Keratinocyte (primary cell): ENCODE measurements around the gene IL17D. TPM values are rescaled to one million over a fixed set of nuclear protein-coding genes. Genes with fewer than 3 reads are reported as not detected.

Experiments used
- DNase-seq: peaks from one replicate; pipeline ENCODE4 v3.0.0-alpha.2; 2011; ENCODE audit warnings: low read depth, missing footprints, low spot score
- FAIRE-seq: peaks from 2 replicates; lab custom pipeline; 2011; peaks lifted over from hg19 to GRCh38; lab: Jason Lieb, UNC
- H2AFZ ChIP-seq: 2 replicates; pipeline ENCODE4 v1.6.0; 2012; ENCODE audit warnings: low read length, control low read depth, inconsistent platforms; ENCODE audit not compliant: control insufficient read depth
- H3K27ac ChIP-seq: 2 replicates; pipeline ENCODE4 v1.5.1; 2011; ENCODE audit warnings: low read length; ENCODE audit not compliant: control insufficient read depth, insufficient read depth
- H3K27me3 ChIP-seq: 3 replicates; pipeline ENCODE4 v1.6.0; 2011; ENCODE audit warnings: low read length; ENCODE audit not compliant: control insufficient read depth, insufficient read depth; ENCODE audit errors: extremely low read depth
- H3K36me3 ChIP-seq, 2 experiments: 2 replicates in 1 of 2; 3 replicates in 1 of 2; pipeline ENCODE4 v1.5.1; 2011; ENCODE audit warnings: low read length in 2 of 2, mild to moderate bottlenecking in 1 of 2; ENCODE audit not compliant: control insufficient read depth in 2 of 2, insufficient read depth in 2 of 2; ENCODE audit errors: extremely low read depth in 1 of 2
- H3K4me1 ChIP-seq: 3 replicates; pipeline ENCODE4 v1.5.1; 2011; ENCODE audit warnings: low read length; ENCODE audit not compliant: control insufficient read depth, insufficient read depth; ENCODE audit errors: extremely low read depth
- H3K4me2 ChIP-seq: 3 replicates; pipeline ENCODE4 v1.6.0; 2011; ENCODE audit warnings: low read depth, low read length; ENCODE audit not compliant: control insufficient read depth, insufficient read depth; ENCODE audit errors: extremely low read depth
- H3K4me3 ChIP-seq, 3 experiments: fragments of 200-600 bp in 1 of 3; sonication (generic) in 1 of 3; 2 replicates in 2 of 3; 3 replicates in 1 of 3; pipeline ENCODE4 v1.5.1; 2011 to 2016; ENCODE audit warnings: low read length in 3 of 3, mild to moderate bottlenecking in 3 of 3, control low read depth in 2 of 3, inconsistent platforms in 1 of 3, low read depth in 1 of 3, mixed read lengths in 1 of 3, mixed run types in 1 of 3, moderate library complexity in 1 of 3; ENCODE audit not compliant: control insufficient read depth in 2 of 3, insufficient read depth in 2 of 3; ENCODE audit errors: extremely low read depth in 1 of 3
- H3K79me2 ChIP-seq: 2 replicates; pipeline ENCODE4 v1.6.0; 2012; ENCODE audit warnings: low read length; ENCODE audit not compliant: control insufficient read depth, insufficient read depth
- H3K9ac ChIP-seq: 3 replicates; pipeline ENCODE4 v1.6.0; 2011; ENCODE audit warnings: low read length; ENCODE audit not compliant: control insufficient read depth, insufficient read depth; ENCODE audit errors: extremely low read depth
- H3K9me1 ChIP-seq: 3 replicates; pipeline ENCODE4 v1.6.0; 2011; ENCODE audit warnings: low read length; ENCODE audit not compliant: control insufficient read depth, insufficient read depth; ENCODE audit errors: extremely low read depth
- H3K9me3 ChIP-seq: 2 replicates; pipeline ENCODE4 v1.5.1; 2012; ENCODE audit warnings: low read depth, low read length; ENCODE audit not compliant: control insufficient read depth
- H4K20me1 ChIP-seq: 3 replicates; pipeline ENCODE4 v1.6.0; 2011; ENCODE audit warnings: low read length; ENCODE audit not compliant: control insufficient read depth, insufficient read depth; ENCODE audit errors: extremely low read depth
- CTCF ChIP-seq, 3 experiments: IDR thresholded peaks in 1 of 3; conservative IDR thresholded peaks in 1 of 3; optimal IDR thresholded peaks in 1 of 3; 2 replicates in 2 of 3; 3 replicates in 1 of 3; pipeline versions ENCODE3 to v1.5.1; 2011; ENCODE audit warnings: low read length in 3 of 3, mild to moderate bottlenecking in 3 of 3, moderate library complexity in 2 of 3, control low read depth in 1 of 3, inconsistent platforms in 1 of 3; ENCODE audit not compliant: insufficient read depth in 2 of 3; ENCODE audit errors: extremely low read depth in 1 of 3
- EZH2 ChIP-seq: IDR thresholded peaks from one replicate; pipeline ENCODE4 v1.6.1; 2012; ENCODE audit warnings: inconsistent platforms, mild to moderate bottlenecking, low read length, moderate library complexity
- dilution Hi-C: fragments of 300-500 bp; cut with MboI; formaldehyde crosslinking; loops from one replicate; pipeline ENCODE4 v1.7.0; 2020; ENCODE audit warnings: low sequenced_read_pairs; ENCODE audit not compliant: extremely low pct_ligation_motif_present
- polyA minus RNA-seq, 3 experiments: library from RNA; depleted of rRNA, polyadenylated mRNA; stranded (reverse); fragments of >200 nt; gene quantifications; 1 replicate in 1 of 3; 2 replicates in 1 of 3; 3 replicates in 1 of 3; pipeline ENCODE4 v1.2.3, GENCODE V29; 2011
- polyA plus RNA-seq, 5 experiments: library from polyadenylated mRNA; depleted of rRNA in 3 of 5; stranded (reverse) in 3 of 5; stranded (forward) in 1 of 5; unstranded in 1 of 5; fragments of >200 nt; gene quantifications; 1 replicate in 1 of 5; 2 replicates in 3 of 5; 3 replicates in 1 of 5; pipeline versions ENCODE4 v1.2.1 to v1.2.3, GENCODE V29; 2011 to 2012; ENCODE audit warnings: missing spikeins in 2 of 5, low read depth in 1 of 5, low replicate concordance in 1 of 5

IL17D gene
- 0.07 to 0.09 TPM (median 0.09 TPM) in 3 replicates for polyA plus RNA-seq
- not detected for polyA plus RNA-seq (2011; ENCODE audit: low read depth)
- 0.10 and 0.12 TPM in 2 replicates for polyA plus RNA-seq (2011; cell fraction: cytosol; rRNA removed)
- polyA plus RNA-seq (2011; cell fraction: nucleus; rRNA removed), result 0.05 TPM in 1 of 2 replicates, not detected in the other
- polyA plus RNA-seq (2012; ENCODE audit: low replicate concordance), result 0.85 and 1.7 TPM in 2 replicates
- not detected in 3 replicates for polyA minus RNA-seq
- not detected for polyA minus RNA-seq (2011; cell fraction: cytosol; rRNA and poly(A)+ RNA removed)
- polyA minus RNA-seq (2011; cell fraction: nucleus; rRNA and poly(A)+ RNA removed), result not detected in 2 replicates

GRCh38 chr13:20702915-20703779, at the start of gene IL17D:
IL17D (plus strand) TSS chr13:20703699; CDS start chr13:20704002, 303 bp downstream.
- TF ChIP-seq EZH2 (peak; percentile 78), CTCF (optimal IDR thresholded peaks at IDR 0.05 in 1 of 3, IDR thresholded peaks at IDR 0.05 in 1 of 3, conservative IDR thresholded peaks at IDR 0.05 in 1 of 3; ENCODE audit: extremely low read depth in 1 of 3, insufficient read depth in 2 of 3, low read length in 3 of 3) (no peak)
- Histone ChIP-seq H3K9me3 (no peaks in the 10 kb centered on the region), H3K27me3 (peaks cover 7% of the 10 kb centered on the region), H2AFZ (peak within 1 kb of the TSS; percentile 79), H4K20me1 (no peaks in the 10 kb centered on the region), H3K27ac (no peak within 1 kb of the TSS), H3K79me2 (no peaks in the 10 kb centered on the region), H3K9ac (peak within 1 kb of the TSS; percentile 63), H3K4me1 (no peaks in the 10 kb centered on the region), H3K9me1 (no peaks in the 10 kb centered on the region), H3K36me3 (no peaks in the 10 kb centered on the region), H3K4me3 (peak within 1 kb of the TSS; percentile 47 to 63 (median 63)), H3K4me2 (peak within 1 kb of the TSS; percentile 79)
- dilution Hi-C loops, result no loop called here
- no peak for DNase-seq
- FAIRE-seq, result no peak

- Histone ChIP-seq H3K27me3 (no peaks in the 10 kb centered on the region), H4K20me1 (no peaks in the 10 kb centered on the region), H3K4me1 (no peaks in the 10 kb centered on the region), H3K4me2 (no peak overlapping the region), H3K79me2 (no peaks in the 10 kb centered on the region), H3K9me1 (no peaks in the 10 kb centered on the region), H3K4me3 (no peak overlapping the region), H3K36me3 (no peaks in the 10 kb centered on the region), H3K9me3 (no peaks in the 10 kb centered on the region), H2AFZ (no peak overlapping the region), H3K9ac (no peak overlapping the region), H3K27ac (no peak overlapping the region)
- DNase-seq, result no peak
- dilution Hi-C loops, result no loop called here
- no peak for FAIRE-seq
- TF ChIP-seq CTCF (optimal IDR thresholded peaks at IDR 0.05 in 1 of 3, IDR thresholded peaks at IDR 0.05 in 1 of 3, conservative IDR thresholded peaks at IDR 0.05 in 1 of 3; ENCODE audit: extremely low read depth in 1 of 3, insufficient read depth in 2 of 3, low read length in 3 of 3) (no peak), EZH2 (no peak)
These were observed 49.3 kb upstream of the IL17D start for GRCh38 chr13:20654156-20654555.
